Activated CD8-positive, alpha-beta memory T cell treated with anti-CD3 and anti-CD28 coated beads for 36 hours (primary cell): ENCODE data around the gene SCN4B. TPM values are rescaled to one million over a fixed set of nuclear protein-coding genes. Genes with fewer than 3 reads are reported as not detected.

Experiments used
- CTCF ChIA-PET: fragments of 350-600 bp; sonication (Branson Sonifier 250); formaldehyde crosslinking; loops from one replicate; lab custom pipeline; 2021; ENCODE audit warnings: antibody characterized with exemption; lab: Charles Lee
- POLR2A ChIA-PET: fragments of 350-600 bp; sonication (Branson Sonifier 250); formaldehyde crosslinking; loops from one replicate; lab custom pipeline; 2021; ENCODE audit warnings: antibody characterized with exemption; lab: Charles Lee
- total RNA-seq, 2 experiments: library from RNA; stranded (reverse); gene quantifications; one replicate each; pipeline ENCODE4 v1.2.3, GENCODE V29; 2021

SCN4B gene
- total RNA-seq, 2 experiments from 2014 or later = 0.19 to 0.29 TPM

DNA sequence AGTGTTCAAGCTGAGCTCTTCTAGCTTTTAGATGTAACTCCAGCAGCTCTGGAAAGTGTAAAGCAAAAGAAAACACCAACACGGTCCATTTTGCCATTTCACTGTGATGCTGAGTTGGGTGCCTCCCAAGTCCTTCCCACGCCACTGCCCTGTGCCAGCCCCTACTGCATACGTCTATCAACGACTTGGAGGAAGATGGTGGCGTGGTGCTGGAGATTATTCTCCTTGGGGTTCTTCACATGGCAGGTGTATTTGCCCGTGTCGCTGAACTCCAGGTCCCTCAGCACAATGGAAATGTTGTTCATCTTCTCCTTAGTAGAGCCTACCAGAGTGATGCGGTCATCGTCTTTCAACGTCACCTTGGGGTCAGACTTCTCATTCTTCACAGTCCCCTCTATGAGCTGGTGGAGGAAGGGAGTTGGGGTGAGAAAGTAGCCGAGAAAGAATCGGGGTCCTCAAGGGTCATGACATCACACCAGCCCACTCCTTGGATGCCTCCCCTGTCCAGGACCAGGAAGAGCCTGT, 8.9 kb downstream of the SCN4B start:
- ChIA-PET CTCF (interaction anchor here (0.5 to 4.2 kb wide), 6 partner anchors 17 to 216 kb away, joined by 3 to 37 read pairs (median 4); partner anchors contain the start of gene UBE4A), POLR2A (no interaction called here)

DNA sequence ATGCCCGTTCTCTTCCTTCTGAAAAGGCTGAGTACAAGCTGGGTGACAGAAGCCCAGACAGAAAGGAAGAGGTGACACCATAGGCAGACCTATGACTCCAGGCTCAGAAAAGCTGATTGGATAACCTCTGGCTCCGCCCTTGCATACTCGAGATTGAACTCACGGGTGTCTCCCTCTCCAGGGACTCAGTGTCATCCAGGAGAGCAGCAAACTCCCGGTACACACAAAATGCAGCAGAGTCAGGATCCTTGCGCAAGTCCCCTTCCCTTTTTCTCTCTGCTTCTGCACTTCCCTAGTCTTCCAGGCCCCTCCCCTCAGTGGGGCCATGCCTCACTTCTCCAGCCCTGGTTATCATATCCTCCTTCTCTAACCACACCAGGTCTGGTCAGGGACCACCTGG, 9.8 kb downstream of the SCN4B start:
- ChIA-PET POLR2A (no interaction called here), CTCF (interaction anchor here (0.5 to 2.0 kb wide), 2 partner anchors 16 to 153 kb away, joined by 3 to 6 read pairs; no protein-coding TSS in a partner anchor)

DNA sequence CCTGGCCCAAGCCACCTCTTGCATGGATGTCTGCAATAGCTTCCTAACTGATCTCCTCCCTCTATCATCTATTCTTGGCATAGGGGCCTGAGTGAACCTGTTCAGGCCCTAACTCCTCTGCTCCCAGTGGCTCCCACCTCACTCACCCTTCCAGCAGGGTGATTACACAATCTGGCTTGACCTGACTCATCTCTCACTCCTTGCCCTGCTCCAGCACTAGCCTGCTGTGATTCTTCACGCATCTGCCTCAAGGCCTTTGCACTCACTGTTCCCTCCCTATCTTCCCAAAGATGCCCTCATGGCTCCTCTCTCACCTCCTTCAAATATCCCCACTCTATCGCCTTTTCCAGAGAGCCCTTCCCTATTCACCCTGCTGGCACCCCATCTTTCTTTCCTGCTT, 10.5 kb downstream of the SCN4B start:
- CTCF ChIA-PET = interaction anchor here (1.1 to 1.2 kb wide), 2 partner anchors 29 to 56 kb away, joined by 3 read pairs; no protein-coding TSS in a partner anchor
- POLR2A ChIA-PET = no interaction called here

DNA sequence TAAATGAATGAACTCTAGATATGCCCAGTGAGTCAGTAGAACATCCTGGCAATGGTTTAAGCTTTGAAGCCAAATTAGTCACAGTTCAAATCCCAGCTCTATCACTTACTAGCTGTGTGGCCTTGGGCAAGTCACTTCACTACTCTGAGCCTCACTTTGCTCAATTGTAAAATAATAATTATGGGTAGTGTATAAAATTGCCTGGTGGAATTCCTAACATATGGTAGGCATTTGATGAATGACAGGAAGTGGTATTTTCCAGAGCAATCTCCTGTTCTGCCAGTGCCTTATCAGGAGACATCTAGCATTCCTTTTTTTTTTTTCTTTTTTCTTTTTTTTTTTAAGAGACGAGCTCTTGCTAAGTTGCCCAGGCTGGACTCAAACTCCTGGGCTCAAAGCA, 13.0 kb downstream of the SCN4B start:
- POLR2A ChIA-PET = interaction anchor here (0.7 kb wide), 2 partner anchors 15 to 170 kb away, joined by 3 to 4 read pairs; no protein-coding TSS in a partner anchor
- CTCF ChIA-PET = interaction anchor here (0.6 to 1.2 kb wide), 3 partner anchors 46 to 118 kb away, joined by 3 to 5 read pairs (median 3); no protein-coding TSS in a partner anchor

DNA sequence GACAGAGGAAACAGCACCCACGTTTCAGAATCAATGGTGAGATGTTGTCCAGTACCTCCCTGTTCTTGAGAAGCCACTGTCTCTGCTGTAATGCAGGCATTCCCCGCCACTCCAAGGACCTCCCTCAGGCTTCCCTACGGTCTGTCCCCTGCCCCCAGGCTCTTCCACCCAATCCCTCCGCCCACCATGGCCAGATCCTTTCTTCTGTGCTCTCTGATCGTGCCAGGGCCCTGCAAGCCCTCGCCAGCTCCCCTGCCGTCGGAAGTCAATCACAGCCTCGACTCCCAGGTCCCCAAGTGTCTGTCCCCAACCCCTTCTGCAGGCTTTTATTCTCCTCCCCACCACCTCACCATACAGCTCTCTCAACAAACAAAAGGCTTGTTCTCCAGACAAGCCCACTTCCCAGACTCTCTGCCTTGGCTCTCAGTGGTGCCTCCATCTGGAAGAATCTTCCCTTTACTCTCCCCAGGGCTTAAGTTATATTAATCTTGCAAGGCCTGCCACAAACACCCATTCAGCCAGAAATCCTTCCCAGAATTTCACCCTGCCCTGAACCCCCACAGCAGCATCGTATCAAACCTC, 13.7 kb downstream of the SCN4B start:
- CTCF ChIA-PET = interaction anchor here (1.2 kb wide), 1 partner anchor 47 kb away, joined by 3 read pairs; no protein-coding TSS in a partner anchor
- POLR2A ChIA-PET = no interaction called here

DNA sequence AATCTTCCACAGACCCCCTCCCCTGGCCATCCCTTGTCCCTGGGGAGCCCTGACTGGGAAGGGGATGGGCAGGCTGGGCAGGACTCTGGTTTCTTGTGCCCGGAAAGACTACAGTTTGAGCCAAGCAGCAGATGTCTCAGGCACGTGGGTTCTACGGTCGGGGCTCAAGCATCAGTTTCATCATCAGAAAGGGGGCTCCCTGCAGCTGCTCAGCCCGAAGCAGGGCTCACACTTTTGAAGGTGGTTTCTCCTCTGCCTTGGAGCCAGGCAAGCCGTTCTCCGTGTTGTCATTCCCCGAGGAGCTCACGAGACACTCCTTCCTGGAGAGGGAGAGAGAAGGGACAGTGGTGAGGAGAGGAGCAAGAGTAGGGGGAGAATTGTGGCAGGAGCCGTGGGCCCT, 15.8 kb downstream of the SCN4B start:
- POLR2A ChIA-PET = no interaction called here
- CTCF ChIA-PET = no interaction called here

DNA sequence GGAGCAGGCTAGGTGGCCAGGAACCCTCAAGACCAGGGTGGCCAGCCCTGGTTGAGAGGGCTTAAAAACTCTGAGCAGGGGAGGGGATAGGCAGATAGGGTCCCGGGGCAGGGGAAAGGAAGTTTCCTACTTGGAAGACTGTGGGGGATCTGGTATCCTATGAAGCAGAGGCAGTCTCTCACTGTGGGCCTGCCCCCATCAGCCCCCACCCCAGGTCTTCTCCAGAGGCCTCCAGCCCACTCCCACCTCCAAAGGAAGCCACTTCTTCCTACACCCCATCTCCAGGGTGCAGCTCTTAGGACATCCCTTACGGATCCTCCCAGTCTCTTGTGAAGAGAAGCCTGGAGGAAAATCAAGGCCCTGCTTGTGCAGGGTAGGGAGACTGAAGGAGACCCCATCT, 16.3 kb downstream of the SCN4B start:
- CTCF ChIA-PET = no interaction called here
- POLR2A ChIA-PET = no interaction called here

DNA sequence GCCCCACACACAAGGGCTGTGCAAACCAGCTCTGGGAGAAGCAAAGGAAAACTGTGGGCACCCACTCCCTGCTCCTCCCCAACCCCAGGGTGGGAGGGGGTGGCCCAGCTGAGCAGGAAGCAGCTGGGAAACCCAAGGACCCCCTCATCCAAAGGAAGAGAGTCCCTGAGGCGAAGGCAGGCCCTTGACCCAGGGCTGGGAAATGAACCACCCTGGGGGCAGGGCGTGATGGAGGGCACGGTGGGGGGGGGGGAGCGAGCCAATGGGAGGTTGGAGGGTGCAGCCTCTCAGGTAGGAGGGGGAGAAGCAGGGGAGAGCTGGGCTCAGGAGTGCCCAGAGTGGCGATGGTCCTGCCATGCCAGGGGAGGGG, 16.8 kb downstream of the SCN4B start:
- ChIA-PET CTCF (no interaction called here), POLR2A (no interaction called here)

DNA sequence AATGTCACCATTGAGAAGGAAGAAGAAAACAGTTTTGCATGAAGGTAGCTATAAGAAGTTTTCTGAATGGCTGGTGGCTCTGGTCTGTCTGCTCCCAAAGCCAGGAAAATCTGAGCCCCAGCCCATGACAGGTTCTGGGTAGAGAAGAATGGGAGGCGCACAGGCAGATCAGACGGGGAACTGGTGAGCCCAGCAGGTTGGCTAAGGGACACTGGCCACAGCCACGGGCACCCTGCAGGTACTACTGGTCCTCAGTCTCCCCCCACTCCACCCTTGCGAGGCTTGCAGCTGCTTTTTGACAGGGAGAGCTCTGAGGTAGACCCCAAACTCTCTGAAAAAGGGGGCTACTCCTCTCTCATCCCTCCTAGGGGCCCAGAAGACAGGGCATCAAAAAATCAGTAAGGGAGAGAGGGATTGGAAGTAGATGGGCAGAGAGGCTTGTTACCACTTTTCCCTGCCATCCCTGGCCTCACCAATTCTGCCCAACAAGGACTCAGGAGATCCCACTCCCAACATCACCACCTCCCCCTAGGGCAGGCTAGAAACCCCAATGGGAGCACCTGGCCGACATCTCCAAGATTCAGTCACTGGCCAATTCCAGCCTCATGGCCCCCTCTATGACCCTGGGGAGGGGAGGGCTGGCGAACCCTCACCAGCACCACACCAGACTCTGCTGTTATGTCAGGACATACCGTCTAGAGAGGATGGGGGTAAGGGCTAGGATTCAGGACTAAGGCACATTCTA, 17.4 kb downstream of the SCN4B start:
- ChIA-PET CTCF (interaction anchor here (1.7 kb wide), 1 partner anchor 36 kb away, joined by 4 read pairs; no protein-coding TSS in a partner anchor), POLR2A (no interaction called here)

DNA sequence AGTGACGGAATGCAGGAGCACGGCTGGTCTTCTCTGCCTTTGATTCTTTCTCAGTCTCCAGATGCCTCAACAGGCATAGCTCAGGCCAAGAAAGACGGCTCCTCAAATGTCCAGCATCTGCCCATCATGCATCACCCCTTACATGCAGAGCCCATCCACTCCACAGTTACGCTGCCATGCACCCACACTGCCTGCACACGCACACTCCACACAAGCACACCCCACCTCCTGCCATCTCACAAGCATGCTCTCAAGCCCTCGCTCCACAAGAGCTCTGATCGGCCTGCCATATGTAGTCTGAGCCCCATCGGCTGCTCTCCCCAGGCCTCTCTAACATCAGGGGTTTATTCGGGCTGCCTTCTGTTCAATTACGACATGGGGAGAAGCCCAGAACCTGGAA, 18.8 kb downstream of the SCN4B start:
- POLR2A ChIA-PET = no interaction called here

DNA sequence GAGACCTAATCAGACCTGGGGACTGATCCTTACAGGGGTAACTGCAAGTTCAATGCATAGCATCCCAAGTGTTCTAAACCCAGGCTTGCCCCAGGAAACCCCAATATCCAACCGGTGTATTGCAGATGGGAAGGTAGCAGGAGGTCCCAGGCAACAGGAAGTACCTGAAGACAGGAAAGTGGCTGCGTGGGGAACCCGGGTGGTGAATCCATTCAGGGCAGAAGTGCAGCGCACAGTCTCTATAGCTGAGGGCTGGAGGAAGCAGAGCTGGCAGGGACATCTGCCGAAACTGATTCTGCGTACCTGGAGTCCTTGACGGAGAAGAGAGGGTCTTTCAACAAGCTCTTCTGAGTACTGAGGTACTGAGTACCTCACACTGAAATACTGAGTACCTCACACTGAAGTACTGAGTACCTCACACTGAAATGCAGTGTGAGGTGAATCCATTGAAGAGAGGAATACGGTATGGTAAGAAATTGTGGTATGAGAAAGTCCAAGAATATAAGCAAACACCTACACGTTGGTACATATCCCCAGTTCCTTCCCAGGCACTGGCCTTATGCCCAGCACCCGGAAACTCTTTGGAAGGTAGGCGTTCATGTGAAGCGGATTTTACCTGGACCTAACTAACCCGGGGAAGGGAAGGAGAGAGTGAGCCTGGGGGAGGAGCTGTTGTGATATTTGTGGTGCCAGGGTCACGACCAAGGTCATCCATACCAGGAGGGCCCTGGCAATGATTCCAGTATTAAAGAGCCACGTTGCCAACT, 20.1 kb downstream of the SCN4B start:
- CTCF ChIA-PET = no interaction called here

More for the DNA sequence above, 18.8 kb downstream of the SCN4B start:
- CTCF ChIA-PET = interaction anchor here (1.7 kb wide), 1 partner anchor 37 kb away, joined by 4 read pairs; no protein-coding TSS in a partner anchor

DNA sequence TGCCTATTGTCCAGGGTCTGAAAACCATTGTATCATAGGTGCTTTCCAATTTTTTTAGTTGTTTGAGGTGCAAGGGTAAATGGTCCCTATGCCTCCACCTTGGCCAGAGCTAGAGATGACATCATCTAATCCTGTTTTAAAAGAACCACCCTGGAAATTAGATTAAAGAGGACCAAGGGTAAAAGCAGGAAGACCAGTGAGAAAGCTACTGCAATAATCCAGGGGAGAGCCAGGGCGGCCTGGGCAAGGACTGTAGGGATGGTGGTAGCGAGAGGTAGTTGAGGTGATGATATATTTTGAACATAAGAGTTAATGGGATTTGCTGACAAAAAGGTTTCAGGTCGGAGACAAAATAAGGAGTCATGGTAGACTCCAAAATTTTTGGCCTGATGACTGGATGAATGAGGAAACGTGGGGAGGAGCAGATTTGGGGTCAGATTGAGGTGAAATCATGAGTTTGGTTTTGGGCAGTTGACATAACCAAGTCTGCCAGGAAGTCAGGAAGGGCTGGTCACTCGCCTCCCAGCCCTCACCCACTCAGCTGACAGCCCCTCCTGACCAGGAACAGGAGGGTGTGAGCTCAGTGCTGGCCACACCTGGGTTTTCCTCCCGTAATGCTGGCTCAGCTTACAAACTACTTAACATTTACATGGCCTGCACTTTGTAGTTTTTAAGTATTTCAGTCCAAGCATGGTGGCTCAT, 23.0 kb downstream of the SCN4B start:
- ChIA-PET POLR2A (no interaction called here), CTCF (no interaction called here)

More for the DNA sequence above, 20.1 kb downstream of the SCN4B start:
- POLR2A ChIA-PET = no interaction called here

DNA sequence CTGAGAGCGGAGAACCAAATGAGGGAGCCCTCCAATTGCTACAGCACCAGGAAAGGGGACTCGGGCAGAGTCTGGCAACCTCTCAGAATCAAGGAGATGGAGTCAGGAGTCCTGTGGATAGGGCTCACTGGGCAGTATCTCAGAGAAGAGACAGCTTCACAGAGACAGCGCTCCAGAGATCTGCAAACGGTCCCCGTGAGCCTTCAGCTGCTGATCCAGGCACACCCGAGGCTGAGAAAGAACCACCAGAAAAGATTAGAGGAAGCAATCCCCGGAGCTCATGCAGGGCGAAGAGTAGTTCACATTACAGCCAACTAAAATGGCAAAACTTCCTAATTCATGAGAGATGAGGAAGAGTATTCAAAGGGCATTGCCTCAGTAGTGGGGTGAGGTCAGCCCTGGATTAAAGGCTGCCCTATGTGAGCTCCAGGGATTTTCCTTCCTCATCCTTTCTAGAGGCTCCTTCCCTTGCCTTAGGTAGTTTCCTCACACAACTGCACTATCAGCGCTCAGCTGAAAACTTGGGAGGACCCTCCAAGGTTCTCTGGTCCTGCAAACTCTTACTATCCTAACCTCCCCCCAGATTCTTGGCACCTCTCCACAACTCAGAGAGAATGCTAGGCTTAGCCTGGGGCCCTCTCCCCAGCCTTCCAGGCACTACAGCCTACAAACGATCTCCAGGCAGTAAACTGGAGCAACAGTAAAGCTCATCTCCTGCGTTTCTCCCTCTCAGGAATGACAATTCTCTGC, 23.7 kb downstream of the SCN4B start:
- POLR2A ChIA-PET = no interaction called here
- CTCF ChIA-PET = no interaction called here

DNA sequence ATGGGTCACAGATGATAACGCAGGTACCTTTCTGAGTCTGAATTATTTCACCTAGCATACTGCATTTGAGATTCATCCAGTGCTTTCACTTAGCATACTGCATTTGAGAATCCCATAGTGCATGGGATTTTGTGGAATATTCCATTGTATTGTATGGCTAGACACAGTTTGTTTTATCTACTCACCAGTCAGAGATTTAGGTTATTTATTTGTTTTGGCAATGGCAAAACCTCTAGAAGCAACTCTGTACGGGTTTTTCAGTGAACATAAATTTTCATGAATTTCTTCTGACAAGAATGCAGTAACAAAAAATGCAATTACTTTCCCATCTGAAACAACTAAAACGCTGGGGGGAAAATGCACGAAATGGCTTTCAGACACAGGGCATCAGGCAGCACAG, 24.3 kb downstream of the SCN4B start:
- CTCF ChIA-PET = no interaction called here
- POLR2A ChIA-PET = no interaction called here

DNA sequence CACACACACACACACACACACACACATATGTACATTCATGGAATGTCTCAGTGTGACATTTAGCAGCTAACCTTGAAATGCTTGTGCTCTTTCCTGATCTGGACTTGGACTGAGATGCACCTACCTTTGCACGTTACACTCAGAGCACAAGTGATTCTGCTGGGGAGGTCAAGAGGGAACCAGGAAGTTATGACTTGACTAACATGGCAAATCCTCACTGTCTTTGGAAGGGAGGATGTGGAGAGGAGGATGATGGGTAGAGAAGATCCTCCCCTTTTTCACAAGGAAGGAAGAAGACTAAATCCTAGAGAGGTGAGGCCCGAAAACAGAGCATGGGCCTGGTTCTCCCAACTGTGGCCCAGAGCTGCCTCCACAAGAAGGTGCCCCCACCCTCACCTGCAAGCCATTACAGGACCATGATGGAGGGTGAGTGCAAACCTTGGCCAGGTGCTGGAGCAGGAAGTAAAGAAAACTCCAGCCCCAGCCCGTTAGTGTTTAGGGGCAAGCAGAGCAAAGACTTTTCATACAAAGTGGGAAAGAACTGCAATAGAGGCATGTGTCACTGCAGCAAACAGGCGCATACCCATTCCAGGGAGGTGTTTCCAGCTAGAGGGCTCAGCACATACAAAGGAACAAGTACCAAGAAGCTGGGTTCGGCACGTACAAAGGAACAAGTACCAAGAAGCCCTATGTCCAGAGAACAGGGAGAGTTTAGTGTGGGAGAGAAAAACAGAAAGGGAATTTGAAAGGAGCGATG, 26.4 kb downstream of the SCN4B start:
- POLR2A ChIA-PET = no interaction called here
- CTCF ChIA-PET = interaction anchor here (0.7 kb wide), 1 partner anchor 17 kb away, joined by 3 read pairs; no protein-coding TSS in a partner anchor

DNA sequence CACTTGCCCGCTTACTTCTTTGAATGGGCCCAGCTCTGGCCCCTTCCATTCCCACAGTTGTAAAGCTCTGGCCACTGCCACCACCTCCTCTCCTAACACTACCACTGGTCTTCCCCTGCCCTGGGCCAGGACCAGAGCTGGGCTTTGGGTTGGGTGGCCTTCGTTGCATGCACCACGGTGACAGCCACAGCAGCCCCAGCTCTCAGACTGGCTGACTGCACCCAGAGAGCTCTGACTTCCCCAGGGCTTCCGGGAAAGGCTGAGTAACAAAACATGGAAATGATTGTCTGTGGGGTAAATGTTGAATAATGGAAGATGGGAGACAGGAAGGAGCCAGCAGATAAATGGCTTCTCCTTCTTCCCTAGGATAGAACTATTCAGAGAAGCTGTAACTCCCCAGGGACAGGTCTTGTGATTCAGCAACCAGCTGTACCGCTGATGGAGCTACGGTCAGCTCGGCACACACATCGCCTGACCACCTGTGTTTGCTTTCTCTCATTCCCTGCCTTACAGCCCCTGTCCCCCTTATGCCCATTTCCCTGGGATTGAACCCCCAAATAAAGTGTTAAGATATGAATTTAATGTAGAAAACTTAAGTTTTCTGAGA, 27.6 kb downstream of the SCN4B start:
- ChIA-PET CTCF (no interaction called here), POLR2A (no interaction called here)

DNA sequence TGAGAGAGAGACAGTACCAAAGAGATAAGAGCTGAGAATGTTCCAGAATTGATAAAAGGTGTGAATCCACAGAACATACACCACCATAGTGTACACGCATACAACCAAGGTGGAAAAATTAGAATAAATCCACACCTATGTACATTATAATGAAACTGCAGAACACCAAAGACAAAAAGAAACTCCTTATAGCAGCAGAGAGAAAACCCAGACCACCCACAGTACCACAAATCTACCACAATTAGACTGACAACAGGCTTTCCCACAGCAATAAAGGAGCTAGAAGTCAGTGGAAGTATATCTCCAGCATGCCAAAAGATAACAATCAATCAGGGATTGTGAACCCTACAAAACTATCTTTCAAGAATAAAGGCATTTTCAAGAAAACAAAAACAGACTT, 31.8 kb downstream of the SCN4B start:
- ChIA-PET POLR2A (no interaction called here), CTCF (no interaction called here)
